GM12878 (cell line): Measurements from ENCODE around the gene UTP11. TPM values are rescaled to one million over a fixed set of nuclear protein-coding genes. Genes with fewer than 3 reads are reported as not detected.

Source experiments
- CBFB ChIP-seq: IDR thresholded peaks from 2 replicates; pipeline ENCODE4 v1.6.1; 2016; ENCODE audit warnings: antibody characterized with exemption, low read depth
- EED ChIP-seq: sonication (generic); IDR thresholded peaks from 2 replicates; pipeline ENCODE4 v1.6.1; 2016; ENCODE audit warnings: antibody characterized with exemption, low read depth
- EGR1 ChIP-seq, 2 experiments: IDR thresholded peaks; 1 replicate in 1 of 2; 2 replicates in 1 of 2; pipeline ENCODE4 v1.6.1; 2011 to 2012; ENCODE audit warnings: low read depth in 2 of 2, low read length in 2 of 2, borderline replicate concordance in 1 of 2, mild to moderate bottlenecking in 1 of 2, moderate library complexity in 1 of 2
- ETV6 ChIP-seq, 2 experiments: fragments of 450-650 bp in 1 of 2; IDR thresholded peaks in 1 of 2; conservative IDR thresholded peaks in 1 of 2; 2 replicates each; pipeline ENCODE4 v1.6.1; 2014; ENCODE audit warnings: antibody characterized with exemption in 1 of 2, borderline replicate concordance in 1 of 2, low read depth in 1 of 2, mild to moderate bottlenecking in 1 of 2, moderate library complexity in 1 of 2
- IKZF2 ChIP-seq, 2 experiments: fragments of 450-650 bp; IDR thresholded peaks; 2 replicates each; pipeline ENCODE4 v1.6.1; 2017; ENCODE audit warnings: mild to moderate bottlenecking in 2 of 2, moderate library complexity in 2 of 2
- IRF5 ChIP-seq: fragments of 450-650 bp; IDR thresholded peaks from 2 replicates; pipeline ENCODE4 v1.6.1; 2017; ENCODE audit warnings: borderline replicate concordance
- JUND ChIP-seq: IDR thresholded peaks from 2 replicates; pipeline ENCODE4 v1.6.1; 2012; ENCODE audit warnings: low read depth, mild to moderate bottlenecking, low read length, improper control_type of control experiment, moderate library complexity
- MAX ChIP-seq: IDR thresholded peaks from 2 replicates; pipeline ENCODE4 v1.6.1; 2012; ENCODE audit warnings: low read depth, low read length, improper control_type of control experiment
- MTA2 ChIP-seq: fragments of 450-650 bp; IDR thresholded peaks from 2 replicates; pipeline ENCODE4 v1.6.1; 2016; ENCODE audit warnings: low read depth, mild to moderate bottlenecking, moderate library complexity
- NFXL1 ChIP-seq: fragments of 450-650 bp; IDR thresholded peaks from 2 replicates; pipeline ENCODE4 v1.6.1; 2017; ENCODE audit warnings: antibody characterized with exemption, mild to moderate bottlenecking, borderline replicate concordance
- NFYA ChIP-seq: IDR thresholded peaks from 2 replicates; pipeline ENCODE4 v1.6.1; 2011; ENCODE audit warnings: low read depth, mild to moderate bottlenecking, low read length, improper control_type of control experiment, borderline replicate concordance
- POLR2A ChIP-seq: IDR thresholded peaks from 2 replicates; pipeline ENCODE4 v1.6.1; 2011; ENCODE audit warnings: low read depth, mild to moderate bottlenecking, low read length
- POLR2AphosphoS5 ChIP-seq: IDR thresholded peaks from 2 replicates; pipeline ENCODE4 v1.6.1; 2011; ENCODE audit warnings: mild to moderate bottlenecking, low read length, inconsistent platforms
- RAD51 ChIP-seq: fragments of 450-650 bp; IDR thresholded peaks from 2 replicates; pipeline ENCODE4 v1.6.1; 2016; ENCODE audit warnings: moderate library complexity, mild to moderate bottlenecking, inconsistent platforms
- SKIL ChIP-seq: fragments of 450-650 bp; IDR thresholded peaks from 2 replicates; pipeline ENCODE4 v1.6.1; 2017; ENCODE audit warnings: mild to moderate bottlenecking, low read depth, inconsistent platforms; ENCODE audit not compliant: poor library complexity, severe bottlenecking
- USF2 ChIP-seq: IDR thresholded peaks from 2 replicates; pipeline ENCODE4 v1.6.1; 2011; ENCODE audit warnings: low read depth, low read length, improper control_type of control experiment, borderline replicate concordance
- YY1 ChIP-seq: IDR thresholded peaks from 2 replicates; pipeline ENCODE4 v1.6.1; 2011; ENCODE audit warnings: low read depth, mild to moderate bottlenecking, low read length
- ZBED1 ChIP-seq: IDR thresholded peaks from 2 replicates; pipeline ENCODE4 v1.6.1; 2016; ENCODE audit warnings: borderline replicate concordance
- polyA plus RNA-seq, 11 experiments: library from polyadenylated mRNA; depleted of rRNA in 4 of 11; unstranded in 6 of 11; stranded (reverse) in 5 of 11; fragments of >200 nt; fragmentation: Nextera tagmentation in 4 of 11; fragmentation: Illumina TruSeq in 1 of 11; extraction: Ambion mirVana in 4 of 11; extraction: Trizol in 1 of 11; gene quantifications; 1 replicate in 1 of 11; 2 replicates in 10 of 11; pipeline versions ENCODE4 v1.2.1 to v1.2.3, GENCODE V29; 2011 to 2016; ENCODE audit warnings: inconsistent platforms in 2 of 11, missing spikeins in 2 of 11, low read depth in 1 of 11
- total RNA-seq, 4 experiments: library from RNA; depleted of rRNA in 3 of 4; stranded (reverse); fragments of >200 nt in 3 of 4; fragmentation: Illumina TruSeq in 1 of 4; extraction: Trizol in 1 of 4; gene quantifications; 2 replicates each; pipeline versions ENCODE4 v1.2.1 to v1.2.3, GENCODE V29; 2013 to 2021
- TF ChIP-seq, protein P1 (sequence below): fragments of 450-650 bp; IDR thresholded peaks from 2 replicates; pipeline ENCODE4 v1.6.1; 2017; ENCODE audit warnings: low read depth, mild to moderate bottlenecking, moderate library complexity

UTP11 gene
- total and polyA plus RNA-seq, 10 of the 15 experiments (the other 5 are each of a cell fraction or from before 2014, with no cell fraction given): 34.5 to 146 (median 64.2) TPM

DNA sequence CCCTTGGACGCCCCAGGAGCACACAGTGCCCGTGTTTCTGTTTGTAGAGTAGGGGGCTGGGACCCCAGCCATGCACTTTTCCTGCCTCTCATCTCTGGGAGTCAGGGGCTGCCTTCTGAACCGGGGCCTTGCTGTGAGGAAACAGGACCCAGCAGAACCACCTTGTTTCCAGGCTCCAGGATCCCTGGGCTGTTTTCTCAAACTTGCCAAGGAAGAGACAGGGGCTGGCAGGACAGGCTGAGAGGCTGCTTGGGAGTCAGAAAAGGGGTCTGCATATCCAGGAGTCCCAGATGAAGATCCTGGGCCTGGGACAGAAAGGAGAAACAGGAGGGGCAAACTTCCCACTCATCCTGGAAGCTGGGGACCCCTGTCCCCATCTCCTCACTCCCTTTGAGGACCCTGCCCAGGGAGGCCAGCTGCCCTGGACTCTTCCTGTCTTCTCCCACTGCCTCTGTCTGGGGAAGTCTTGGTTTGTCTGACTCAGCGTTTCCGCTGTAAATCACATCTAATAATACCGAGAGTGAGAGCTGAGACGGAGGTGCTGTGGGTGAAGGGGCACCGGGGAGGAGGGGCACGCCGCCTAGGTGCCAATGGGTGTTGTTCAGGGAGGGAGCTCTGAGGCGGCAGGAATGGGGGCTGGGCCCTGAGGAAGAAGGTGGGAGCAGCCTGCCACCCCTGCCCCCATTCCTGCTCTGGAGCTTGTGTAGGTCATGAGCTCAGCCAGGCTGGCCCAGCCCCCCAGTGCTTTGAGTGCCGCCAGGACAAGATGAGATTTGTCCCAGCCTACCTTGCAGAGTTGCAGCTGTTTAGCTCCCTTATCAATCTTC, 17.4 kb downstream of the UTP11 start (continued):
- TF ChIP-seq CBFB (0 out of 2 replicates have a peak, but pooled peaks have one; percentile 43), EGR1 (IDR thresholded peaks at IDR 0.05; ENCODE audit: borderline replicate concordance in 1 of 2, low read depth in 2 of 2, low read length in 2 of 2) (0 out of 3 replicates have a peak, but pooled peaks of 1 of the 2 experiments have one; percentile 15), JUND (peak; percentile 56; the same call in 1 of the 2 replicates), MTA2 (peak; percentile 83), POLR2A (peak; percentile 37; the same call in 1 of the 2 replicates), IRF5 (no peak), ETV6 (conservative IDR thresholded peaks at IDR 0.05 in 1 of 2, IDR thresholded peaks at IDR 0.05 in 1 of 2; ENCODE audit: borderline replicate concordance in 1 of 2, low read depth in 1 of 2) (peak in 1 of 2 experiments; percentile 93; a peak in 2 of 4 replicates), SKIL (peak; percentile 80), RAD51 (no peak), YY1 (peak; percentile 28; the same call in 1 of the 2 replicates), MAX (no peak), EED (peak; percentile 99), NFYA (no peak), POLR2AphosphoS5 (no peak), IKZF2 (IDR thresholded peaks at IDR 0.05) (peak; percentile 94 to 97), USF2 (no peak), ZBED1 (peak; percentile 86; the same call in 1 of the 2 replicates), NFXL1 (no peak)
- TF ChIP-seq, protein P1, sequence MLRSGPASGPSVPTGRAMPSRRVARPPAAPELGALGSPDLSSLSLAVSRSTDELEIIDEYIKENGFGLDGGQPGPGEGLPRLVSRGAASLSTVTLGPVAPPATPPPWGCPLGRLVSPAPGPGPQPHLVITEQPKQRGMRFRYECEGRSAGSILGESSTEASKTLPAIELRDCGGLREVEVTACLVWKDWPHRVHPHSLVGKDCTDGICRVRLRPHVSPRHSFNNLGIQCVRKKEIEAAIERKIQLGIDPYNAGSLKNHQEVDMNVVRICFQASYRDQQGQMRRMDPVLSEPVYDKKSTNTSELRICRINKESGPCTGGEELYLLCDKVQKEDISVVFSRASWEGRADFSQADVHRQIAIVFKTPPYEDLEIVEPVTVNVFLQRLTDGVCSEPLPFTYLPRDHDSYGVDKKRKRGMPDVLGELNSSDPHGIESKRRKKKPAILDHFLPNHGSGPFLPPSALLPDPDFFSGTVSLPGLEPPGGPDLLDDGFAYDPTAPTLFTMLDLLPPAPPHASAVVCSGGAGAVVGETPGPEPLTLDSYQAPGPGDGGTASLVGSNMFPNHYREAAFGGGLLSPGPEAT: peak; percentile 80
